Stimulated activated CD8-positive, alpha-beta memory T cell treated with anti-CD3 and anti-CD28 coated beads, Interleukin-2, amount 100 ng/mL, for 48 hours (primary cell): ENCODE data around the gene C3orf52.
"Not testable (repeated sequence)": the region's sequence is repeated elsewhere in the genome, so short reads cannot be mapped to it uniquely, and the experiment has no call there.

Experiments
- DNase-seq, 2 donors: peaks; one replicate each; pipeline ENCODE4 v3.0.0-alpha.2; 2020; ENCODE audit warnings: low read depth in 2 of 2

The C3orf52 gene, protein sequence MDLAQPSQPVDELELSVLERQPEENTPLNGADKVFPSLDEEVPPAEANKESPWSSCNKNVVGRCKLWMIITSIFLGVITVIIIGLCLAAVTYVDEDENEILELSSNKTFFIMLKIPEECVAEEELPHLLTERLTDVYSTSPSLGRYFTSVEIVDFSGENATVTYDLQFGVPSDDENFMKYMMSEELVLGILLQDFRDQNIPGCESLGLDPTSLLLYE

GRCh38 chr3:112086076-112086854, at the start of gene C3orf52:
C3orf52 (plus strand) TSS chr3:112086389; CDS start chr3:112086408, 19 bp downstream.
- DNase-seq = peak; percentile 51 to 58

GRCh38 chr3:112037194-112037593, 49.0 kb upstream of the C3orf52 start:
- DNase-seq = not testable (repeated sequence)

GRCh38 chr3:112038863-112039262, 47.3 kb upstream of the C3orf52 start:
- no peak for DNase-seq

DNA sequence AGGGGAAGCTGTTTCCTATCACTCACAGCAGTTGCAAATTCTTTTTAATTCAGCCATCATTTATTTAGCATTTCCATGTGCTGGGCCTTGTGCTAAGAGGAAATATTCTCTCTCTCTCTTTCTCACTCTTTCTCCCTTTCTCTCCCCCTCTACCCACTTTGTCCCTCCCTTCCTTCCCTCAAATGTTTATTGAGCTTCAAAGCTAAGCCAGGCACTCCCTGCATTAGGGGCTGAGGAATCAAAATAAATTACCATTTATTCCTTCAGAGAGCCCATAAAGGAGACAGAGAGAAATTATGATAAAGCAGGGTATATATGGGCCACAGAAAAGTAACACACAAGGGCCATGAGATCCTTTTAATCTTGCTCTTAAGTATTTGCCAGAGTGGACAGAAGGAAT, 44.9 kb upstream of the C3orf52 start:
- no peak for DNase-seq

DNA sequence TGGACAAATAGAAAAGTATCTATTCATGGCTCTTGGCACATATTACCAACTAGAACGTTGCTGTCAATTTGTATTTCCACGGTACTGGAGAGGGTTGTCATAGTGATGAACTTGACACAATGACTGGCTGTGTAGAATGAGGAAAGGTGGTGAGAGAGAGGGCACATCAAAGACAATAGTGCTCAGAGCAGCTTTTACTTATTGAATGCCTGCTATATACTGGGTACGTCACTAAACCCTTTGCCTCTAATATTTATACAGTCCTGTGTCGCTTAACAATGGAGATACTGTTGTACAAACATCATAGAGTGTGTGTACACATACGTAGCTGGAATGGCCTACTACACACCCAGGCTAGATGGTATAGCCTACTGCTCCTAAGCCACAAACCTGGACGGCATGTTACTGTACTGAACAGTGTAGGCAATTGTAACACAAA, 43.3 kb upstream of the C3orf52 start:
- DNase-seq = no peak

GRCh38 chr3:112043621-112044201, 42.5 kb upstream of the C3orf52 start:
- DNase-seq = peak; percentile 1 to 7

DNA sequence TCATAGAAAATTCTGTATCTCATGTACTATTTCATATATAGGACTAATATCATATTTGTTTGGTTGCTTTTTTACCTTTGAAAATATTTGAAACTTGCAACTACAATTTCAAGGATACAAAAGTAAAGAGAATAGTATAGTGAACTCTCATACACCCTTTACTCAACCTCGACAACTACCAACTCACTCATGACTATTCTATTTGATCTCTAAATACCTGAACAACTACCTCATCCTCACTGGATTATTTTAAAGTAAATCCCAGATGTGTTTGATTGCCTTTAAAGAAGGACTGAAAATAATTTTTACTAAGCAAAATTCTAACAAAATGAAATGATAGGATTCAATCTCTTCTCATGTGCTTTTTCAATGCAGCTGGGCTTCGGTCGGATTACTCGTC, 39.6 kb upstream of the C3orf52 start:
- no peak for DNase-seq

DNA sequence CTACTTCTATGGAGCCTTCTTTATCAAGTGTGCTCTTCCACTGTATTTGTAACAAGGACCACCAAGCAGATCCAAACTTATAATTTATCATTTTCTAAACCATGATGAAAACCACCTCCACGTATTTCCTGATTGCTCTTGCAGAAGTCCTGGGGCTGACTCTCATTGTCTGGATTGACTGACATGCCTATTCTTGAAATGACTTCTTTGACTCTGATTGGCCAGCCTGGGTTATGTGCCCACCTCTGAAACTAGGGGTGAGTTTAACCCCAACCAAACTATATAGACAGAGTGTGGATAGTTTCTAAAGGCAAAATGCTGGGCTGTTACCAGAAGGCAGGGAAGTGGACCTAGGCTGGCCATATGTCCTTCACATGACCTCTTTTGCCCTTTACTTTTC, 38.9 kb upstream of the C3orf52 start:
- no peak for DNase-seq

GRCh38 chr3:112048911-112049310, 37.3 kb upstream of the C3orf52 start:
- no peak for DNase-seq

GRCh38 chr3:112053229-112053628, 33.0 kb upstream of the C3orf52 start:
- no peak for DNase-seq

GRCh38 chr3:112056451-112056929, 29.7 kb upstream of the C3orf52 start:
- DNase-seq = no peak

DNA sequence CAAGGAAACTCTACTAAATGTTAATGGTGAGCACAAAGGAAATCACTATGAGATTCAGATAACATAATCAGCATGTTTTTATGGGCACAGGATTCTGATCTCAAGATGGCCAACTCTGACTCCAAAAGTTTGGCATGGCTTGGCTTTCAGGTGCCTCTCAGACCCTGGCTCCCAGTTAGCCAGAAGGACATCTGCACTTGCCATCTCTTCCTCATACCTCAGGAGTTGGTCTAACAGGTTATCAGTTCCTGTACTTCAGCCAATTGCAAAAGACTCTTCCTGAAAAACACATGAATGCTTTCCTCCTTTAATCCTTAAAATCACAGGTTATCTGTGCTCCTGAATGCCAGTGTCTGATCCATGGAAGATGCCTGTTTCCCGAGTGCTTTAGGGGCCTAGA, 26.7 kb upstream of the C3orf52 start:
- DNase-seq = no peak

DNA sequence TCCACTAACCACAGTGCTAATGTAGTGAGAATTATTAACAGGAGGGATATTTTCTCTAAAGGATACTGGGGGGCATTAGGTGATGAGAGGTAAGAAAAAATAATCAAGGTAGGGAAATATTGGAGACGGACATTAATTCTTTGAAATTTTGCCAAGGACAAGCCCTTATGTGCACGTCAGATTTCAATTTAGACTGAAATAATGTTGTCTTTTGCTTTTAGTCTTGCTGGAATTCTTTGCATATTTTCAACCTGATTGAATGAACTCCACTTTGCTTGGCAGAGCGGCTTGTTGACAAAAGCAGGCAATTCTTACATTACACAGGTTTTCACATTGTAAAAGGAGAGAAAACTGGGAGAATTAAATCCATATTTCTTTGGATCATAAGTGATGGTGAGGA, 25.0 kb upstream of the C3orf52 start:
- no peak for DNase-seq

DNA sequence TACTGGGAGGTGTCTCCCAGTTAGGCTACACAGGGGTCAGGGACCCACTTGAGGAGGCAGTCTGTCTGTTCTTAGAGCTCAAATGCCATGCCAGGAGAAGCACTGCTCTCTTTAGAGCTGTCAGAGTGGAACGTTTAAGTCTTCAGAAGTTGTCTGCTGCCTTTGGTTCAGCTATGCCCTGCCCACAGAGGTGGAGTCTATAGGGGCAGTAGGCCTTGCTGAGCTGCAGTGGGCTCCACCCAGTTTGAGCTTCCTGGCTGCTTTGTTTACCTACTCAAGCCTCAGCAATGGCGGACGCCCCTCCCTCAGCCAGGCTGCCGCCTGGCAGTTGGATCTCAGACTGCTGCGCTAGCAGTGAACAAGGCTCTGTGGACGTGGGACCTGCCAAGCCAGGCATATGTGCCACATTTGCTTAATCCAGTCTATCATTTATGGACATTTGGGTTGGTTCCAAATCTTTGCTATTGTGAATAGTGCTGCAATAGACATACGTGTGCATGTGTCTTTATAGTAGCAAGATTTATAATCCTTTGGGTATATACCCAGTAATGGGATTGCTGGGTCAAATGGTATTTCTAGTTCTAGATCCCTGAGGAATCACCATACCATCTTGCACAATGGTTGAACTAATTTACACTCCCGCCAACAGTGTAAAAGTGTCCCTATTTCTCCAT, 13.7 kb upstream of the C3orf52 start:
- DNase-seq = peak in 1 of 2 donors; percentile 29

DNA sequence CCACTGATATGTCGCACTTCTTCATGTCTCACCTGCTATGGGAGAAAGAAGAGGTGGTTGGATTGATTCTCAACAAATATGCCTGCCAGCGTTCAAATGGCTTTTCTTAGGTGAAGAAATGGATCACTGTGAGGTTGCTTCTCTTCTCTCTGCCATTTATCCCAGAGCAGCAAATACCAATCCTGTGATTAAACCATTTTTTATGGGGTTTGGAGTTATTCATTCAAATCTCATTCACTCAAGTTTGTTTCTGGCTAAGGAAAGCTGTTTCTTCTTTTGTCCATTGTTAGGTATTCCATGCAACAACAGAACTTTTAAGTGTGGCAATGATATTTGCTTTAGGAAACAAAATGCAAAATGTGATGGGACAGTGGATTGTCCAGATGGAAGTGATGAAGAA, 12.2 kb upstream of the C3orf52 start:
- DNase-seq = no peak

DNA sequence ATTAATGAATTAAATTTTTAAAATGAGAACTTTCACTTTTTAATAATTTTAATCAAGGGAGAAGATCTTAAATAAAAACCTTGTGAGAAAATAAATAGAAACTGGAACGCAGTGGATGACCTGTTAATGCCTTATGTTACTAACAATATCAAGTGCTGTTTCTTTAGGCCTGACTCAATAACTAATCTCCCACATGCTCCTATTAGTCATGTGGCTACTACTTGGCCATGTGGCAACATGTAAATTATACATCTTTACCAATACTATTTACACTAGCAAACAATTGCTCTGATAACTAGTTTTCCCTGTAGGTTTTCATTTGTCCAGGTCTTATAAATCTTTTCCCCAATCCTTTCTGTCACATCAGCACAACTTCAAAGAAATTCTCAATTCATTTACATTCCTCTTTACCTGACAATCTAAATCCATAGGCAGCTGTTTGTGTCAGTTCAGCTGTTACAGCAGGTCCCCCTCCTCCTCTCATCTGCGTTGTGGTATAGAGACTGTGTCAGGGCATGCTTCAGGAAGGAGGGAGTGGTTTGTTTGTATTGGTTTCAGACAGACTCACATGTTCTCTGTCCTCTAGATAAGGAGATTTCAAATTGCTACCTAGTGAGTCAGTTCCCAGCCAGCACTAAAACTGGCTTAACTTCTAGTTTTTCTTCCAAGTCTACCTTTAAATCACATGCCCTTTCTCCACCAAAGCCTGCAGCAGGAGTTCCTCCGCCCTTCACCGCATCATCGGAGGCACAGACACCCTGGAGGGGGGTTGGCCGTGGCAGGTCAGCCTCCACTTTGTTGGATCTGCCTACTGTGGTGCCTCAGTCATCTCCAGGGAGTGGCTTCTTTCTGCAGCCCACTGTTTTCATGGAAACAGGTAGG, 11.3 kb upstream of the C3orf52 start:
- DNase-seq = no peak

- DNase-seq = no peak
These were observed 7.8 kb upstream of the C3orf52 start for GRCh38 chr3:112078125-112079083.

DNA sequence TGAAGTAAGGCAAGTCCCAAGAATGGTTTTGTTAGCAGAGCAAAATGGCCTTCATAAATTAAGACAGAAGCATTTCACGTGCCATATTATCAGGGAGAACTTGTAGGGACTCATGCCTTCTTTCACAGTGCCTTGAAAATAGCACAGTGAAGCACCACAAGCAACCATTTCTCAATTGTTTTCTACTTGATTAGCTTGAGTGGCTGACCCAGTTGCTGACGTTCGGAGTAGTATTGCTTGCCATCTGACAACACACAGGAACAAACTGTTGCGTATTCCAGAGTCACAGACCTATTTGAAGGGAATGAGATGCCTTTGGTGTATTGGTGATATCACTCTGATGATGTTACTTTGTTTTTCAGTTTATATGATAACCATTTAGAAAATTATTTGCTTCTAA, 3.0 kb upstream of the C3orf52 start:
- DNase-seq = no peak

- no peak for DNase-seq
These were observed 1.0 kb upstream of the C3orf52 start for GRCh38 chr3:112084980-112085705.

GRCh38 chr3:112085735-112086075, 484 bp upstream of the C3orf52 start:
- DNase-seq = no peak
